NCI-H345 treated with DMSO at 0.1 percent for 48 hours (cell line): ENCODE data around the gene SNX17.
A peak's percentile ranks its signal among the peaks of the same experiment; 100 is the strongest.
"Not testable (repeated sequence)": the region's sequence is repeated elsewhere in the genome, so short reads cannot be mapped to it uniquely, and the experiment has no call there.

Experiments
- DNase-seq: peaks from one replicate; lab custom pipeline; 2025; ENCODE audit not compliant: unreplicated experiment; lab: John Stamatoyannopoulos, UW

Gene SNX17

GRCh38 chr2:27390822-27391679 is 20.6 kb downstream of the SNX17 start:
- no peak for DNase-seq

GRCh38 chr2:27393225-27393624 is 22.8 kb downstream of the SNX17 start:
- DNase-seq, result no peak

GRCh38 chr2:27398962-27399361 is 28.5 kb downstream of the SNX17 start:
- DNase-seq, result no peak

- no peak for DNase-seq
Observed at GRCh38 chr2:27400348-27401135, 30.1 kb downstream of the SNX17 start.

- DNase-seq, result peak; percentile 76
Observed at GRCh38 chr2:27407798-27408491, 37.5 kb downstream of the SNX17 start.

GRCh38 chr2:27408601-27409320 is 38.3 kb downstream of the SNX17 start:
- DNase-seq, result no peak

GRCh38 chr2:27409321-27410073 is 39.1 kb downstream of the SNX17 start, which contains the start of gene PPM1G:
TSS of gene PPM1G (minus strand) at chr2:27409591. CDS start at chr2:27409422, 169 bp downstream.
- peak; percentile 94 for DNase-seq

- DNase-seq, result no peak
Observed at GRCh38 chr2:27412419-27413152, 42.2 kb downstream of the SNX17 start.

- no peak for DNase-seq
Observed at GRCh38 chr2:27416151-27416550, 45.7 kb downstream of the SNX17 start.

GRCh38 chr2:27420996-27421395 is 50.6 kb downstream of the SNX17 start:
- DNase-seq, result no peak

GRCh38 chr2:27421660-27422250 is 51.3 kb downstream of the SNX17 start:
- DNase-seq, result no peak

GRCh38 chr2:27422958-27423357 is 52.5 kb downstream of the SNX17 start:
- no peak for DNase-seq

GRCh38 chr2:27425039-27425438 is 54.6 kb downstream of the SNX17 start:
- DNase-seq, result not testable (repeated sequence)
